Mucosa of rectum (tissue), 2 donors: ENCODE measurements around the gene RALY.

ENCODE experiments used
- H3K27ac ChIP-seq, 2 donors: one replicate each; pipeline ENCODE4 v1.7.0; 2013; ENCODE audit warnings: inconsistent platforms in 2 of 2, low read depth in 2 of 2, low read length in 2 of 2
- H3K27me3 ChIP-seq, 2 donors: one replicate each; pipeline ENCODE4 v1.7.0; 2013; ENCODE audit warnings: low read length in 2 of 2; ENCODE audit not compliant: control insufficient read depth in 2 of 2, insufficient read depth in 2 of 2
- H3K36me3 ChIP-seq, 2 donors: one replicate each; pipeline ENCODE4 v1.7.0; 2013; ENCODE audit warnings: low read length in 2 of 2; ENCODE audit not compliant: control insufficient read depth in 2 of 2, insufficient read depth in 2 of 2
- H3K4me1 ChIP-seq, 2 donors: one replicate each; pipeline ENCODE4 v1.7.0; 2013; ENCODE audit warnings: low read length in 2 of 2, mild to moderate bottlenecking in 1 of 2; ENCODE audit not compliant: control insufficient read depth in 2 of 2, insufficient read depth in 2 of 2
- H3K4me3 ChIP-seq, 2 donors: one replicate each; pipeline ENCODE4 v1.7.0; 2013; ENCODE audit warnings: low read length in 2 of 2
- H3K9ac ChIP-seq, 2 donors: one replicate each; pipeline ENCODE4 v1.7.0; 2013; ENCODE audit warnings: low read length in 2 of 2, low read depth in 1 of 2, mild to moderate bottlenecking in 1 of 2
- H3K9me3 ChIP-seq, 2 donors: one replicate each; pipeline ENCODE4 v1.7.0; 2013; ENCODE audit warnings: low read length in 2 of 2; ENCODE audit not compliant: control insufficient read depth in 2 of 2
- donor health status: healthy.
- donor health status: Normal muscosa, but diverticular disease.

Gene RALY

DNA sequence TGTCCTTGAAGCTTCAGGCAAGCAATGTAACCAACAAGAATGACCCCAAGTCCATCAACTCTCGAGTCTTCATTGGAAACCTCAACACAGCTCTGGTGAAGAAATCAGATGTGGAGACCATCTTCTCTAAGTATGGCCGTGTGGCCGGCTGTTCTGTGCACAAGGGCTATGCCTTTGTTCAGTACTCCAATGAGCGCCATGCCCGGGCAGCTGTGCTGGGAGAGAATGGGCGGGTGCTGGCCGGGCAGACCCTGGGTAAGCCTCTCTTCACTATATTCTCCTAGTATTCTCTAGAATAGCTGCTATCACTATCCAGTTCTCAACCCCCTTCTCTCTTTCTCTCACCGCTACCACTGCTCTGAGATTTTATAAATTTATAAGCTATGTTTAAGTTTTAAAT is 78.4 kb downstream of the RALY start:
- peaks cover 6 to 12% of the 10 kb centered on the region in 2 donors for H3K4me1 ChIP-seq
- H3K9me3 ChIP-seq, result no peaks in the 10 kb centered on the region
- no peak overlapping the region for H3K27ac ChIP-seq
- H3K9ac ChIP-seq, result no peak overlapping the region
- peaks cover 31 to 51% of the 10 kb centered on the region in 2 donors for H3K36me3 ChIP-seq
- no peaks in the 10 kb centered on the region for H3K27me3 ChIP-seq
- no peak overlapping the region for H3K4me3 ChIP-seq

DNA sequence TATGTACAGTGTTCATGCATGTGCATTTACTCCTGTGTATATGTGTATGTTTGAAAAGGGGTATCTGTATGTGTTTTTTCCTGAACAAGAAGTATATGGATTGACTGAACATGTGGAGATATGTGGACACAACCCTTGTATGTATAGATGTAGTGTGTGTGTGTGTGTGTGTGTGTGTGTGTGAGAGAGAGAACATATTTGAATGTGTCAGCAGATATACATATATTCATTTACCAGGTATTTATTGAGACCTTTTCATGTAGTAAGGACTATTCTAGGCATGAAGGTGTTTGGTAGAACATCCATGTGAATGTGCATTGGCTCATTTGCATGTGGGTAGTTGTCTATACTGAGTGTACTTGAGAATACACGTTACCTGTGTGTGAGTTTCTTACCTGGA is 79.1 kb downstream of the RALY start:
- Histone ChIP-seq H3K36me3 (peaks cover 32 to 58% of the 10 kb centered on the region in 2 donors), H3K9me3 (no peaks in the 10 kb centered on the region), H3K9ac (no peak overlapping the region), H3K27ac (no peak overlapping the region), H3K27me3 (no peaks in the 10 kb centered on the region), H3K4me3 (no peak overlapping the region), H3K4me1 (peaks cover 6 to 12% of the 10 kb centered on the region in 2 donors)

DNA sequence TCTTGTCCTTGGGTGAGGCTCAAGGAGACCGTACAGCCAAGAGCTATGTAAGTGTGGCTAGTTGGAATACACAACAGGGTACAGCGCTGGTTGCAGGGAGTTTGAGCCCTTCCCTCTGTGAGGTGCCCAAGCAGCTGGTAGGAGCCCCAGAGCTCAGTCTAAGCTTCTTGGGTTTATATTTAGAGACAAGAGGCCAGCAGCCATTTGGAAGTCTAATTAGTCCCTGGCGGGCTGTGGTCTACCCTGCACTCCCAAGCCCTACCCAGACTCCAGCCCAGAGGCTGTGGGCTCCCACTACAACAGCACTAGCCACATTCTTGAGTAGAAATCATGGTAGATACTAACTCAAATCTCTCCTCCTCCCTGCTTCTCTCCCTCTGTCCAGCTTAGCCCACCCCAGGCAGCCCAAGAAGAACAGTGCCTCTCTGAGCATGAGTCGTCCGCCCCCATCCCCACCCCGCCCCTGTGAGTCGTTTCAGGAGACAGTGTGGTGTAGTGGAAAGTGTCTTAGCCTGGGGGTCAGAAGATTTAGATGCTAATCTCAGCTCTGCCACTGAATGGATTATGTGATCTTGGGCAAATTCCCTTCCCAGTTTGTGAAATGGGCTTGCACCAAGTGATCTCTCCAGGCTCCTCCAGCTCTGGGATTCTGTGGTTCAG is 80.5 kb downstream of the RALY start:
- Histone ChIP-seq H3K27me3 (no peaks in the 10 kb centered on the region), H3K27ac (no peak overlapping the region), H3K4me3 (no peak overlapping the region), H3K36me3 (peaks cover 47 to 72% of the 10 kb centered on the region in 2 donors), H3K9ac (no peak overlapping the region), H3K9me3 (no peaks in the 10 kb centered on the region), H3K4me1 (peaks cover 4 to 5% of the 10 kb centered on the region in 2 donors)

DNA sequence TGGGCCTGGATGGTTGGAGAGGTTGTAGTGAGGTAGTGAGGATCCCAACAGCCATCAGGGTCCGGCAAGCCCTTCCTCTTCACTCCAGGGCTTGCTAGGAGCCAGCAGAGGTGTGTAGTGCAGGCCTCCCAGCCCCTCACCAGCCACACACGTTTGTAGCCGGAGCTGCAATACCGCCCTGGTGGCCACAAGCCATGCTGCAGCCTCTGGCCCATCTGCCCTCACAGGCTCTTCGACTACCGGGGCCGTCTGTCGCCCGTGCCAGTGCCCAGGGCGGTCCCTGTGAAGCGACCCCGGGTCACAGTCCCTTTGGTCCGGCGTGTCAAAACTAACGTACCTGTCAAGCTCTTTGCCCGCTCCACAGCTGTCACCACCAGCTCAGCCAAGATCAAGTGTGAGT is 81.9 kb downstream of the RALY start:
- H3K27me3 ChIP-seq, result no peaks in the 10 kb centered on the region
- H3K4me1 ChIP-seq, result no peaks in the 10 kb centered on the region
- no peaks in the 10 kb centered on the region for H3K9me3 ChIP-seq
- H3K27ac ChIP-seq, result no peak overlapping the region
- no peak overlapping the region for H3K9ac ChIP-seq
- no peak overlapping the region for H3K4me3 ChIP-seq
- peaks cover 53 to 86% of the 10 kb centered on the region in 2 donors for H3K36me3 ChIP-seq

DNA sequence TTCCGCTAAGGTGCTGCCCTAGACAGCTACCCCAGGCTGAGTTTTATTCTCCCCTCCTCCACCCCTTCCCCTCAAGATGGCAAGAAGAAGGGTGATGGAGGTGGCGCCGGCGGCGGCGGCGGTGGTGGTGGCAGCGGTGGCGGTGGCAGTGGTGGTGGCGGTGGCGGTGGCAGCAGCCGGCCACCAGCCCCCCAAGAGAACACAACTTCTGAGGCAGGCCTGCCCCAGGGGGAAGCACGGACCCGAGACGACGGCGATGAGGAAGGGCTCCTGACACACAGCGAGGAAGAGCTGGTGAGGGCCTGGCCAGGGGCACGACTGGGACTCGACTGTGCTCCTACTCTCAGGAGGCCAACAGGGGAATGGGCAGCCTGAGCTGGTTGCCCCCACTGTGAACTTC is 83.2 kb downstream of the RALY start:
- Histone ChIP-seq H3K9me3 (no peaks in the 10 kb centered on the region), H3K9ac (no peak overlapping the region), H3K4me1 (no peaks in the 10 kb centered on the region), H3K27ac (no peak overlapping the region), H3K4me3 (no peak overlapping the region), H3K27me3 (no peaks in the 10 kb centered on the region), H3K36me3 (peaks cover 56 to 96% of the 10 kb centered on the region in 2 donors)

DNA sequence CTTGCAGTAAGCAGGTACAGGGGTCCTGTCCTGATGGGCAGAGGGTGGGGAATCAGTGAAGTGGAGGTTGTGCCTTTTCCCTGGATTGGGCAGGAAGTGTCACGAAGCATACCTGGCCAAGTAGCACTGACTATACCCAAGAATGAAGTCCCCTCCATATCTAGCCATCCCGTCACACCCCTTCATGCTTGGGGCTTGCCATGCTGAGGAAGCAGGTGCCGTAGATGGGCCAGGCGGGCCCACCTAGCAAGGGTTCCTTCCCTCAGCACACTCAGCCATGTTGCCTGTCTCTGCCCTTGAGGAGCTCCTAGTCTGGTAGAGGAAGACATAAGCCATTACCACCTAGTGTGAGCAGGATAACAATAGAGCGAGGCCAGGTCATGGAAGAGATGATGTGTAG is 84.8 kb downstream of the RALY start:
- H3K27me3 ChIP-seq, result no peaks in the 10 kb centered on the region
- no peak overlapping the region for H3K9ac ChIP-seq
- no peaks in the 10 kb centered on the region for H3K9me3 ChIP-seq
- no peak overlapping the region for H3K4me3 ChIP-seq
- no peak overlapping the region for H3K27ac ChIP-seq
- no peaks in the 10 kb centered on the region for H3K4me1 ChIP-seq
- H3K36me3 ChIP-seq, result peaks cover 45 to 91% of the 10 kb centered on the region in 2 donors

DNA sequence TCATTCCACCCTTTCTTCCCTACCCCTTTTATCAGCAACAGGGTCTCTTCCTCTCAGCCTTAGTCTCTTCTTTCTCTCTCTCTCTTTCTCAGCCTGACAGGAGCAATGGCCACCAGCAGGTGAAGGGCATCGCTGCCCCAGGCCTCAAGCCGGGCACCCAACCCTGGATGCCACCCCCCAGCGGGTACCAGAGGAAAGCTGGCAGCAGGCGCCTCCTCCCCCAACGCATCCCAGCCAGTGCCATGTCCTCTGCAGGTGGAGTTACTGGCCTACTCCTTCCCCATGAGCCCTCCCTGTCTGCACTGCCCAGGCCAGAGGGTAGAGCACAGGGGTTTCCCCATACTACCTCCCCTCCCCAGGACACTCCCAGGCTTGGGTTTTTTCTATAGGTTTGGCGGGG is 86.1 kb downstream of the RALY start:
- Histone ChIP-seq H3K36me3 (peaks cover 44 to 88% of the 10 kb centered on the region in 2 donors), H3K27me3 (no peaks in the 10 kb centered on the region), H3K4me1 (no peaks in the 10 kb centered on the region), H3K27ac (no peak overlapping the region), H3K9me3 (no peaks in the 10 kb centered on the region), H3K9ac (no peak overlapping the region), H3K4me3 (no peak overlapping the region)

DNA sequence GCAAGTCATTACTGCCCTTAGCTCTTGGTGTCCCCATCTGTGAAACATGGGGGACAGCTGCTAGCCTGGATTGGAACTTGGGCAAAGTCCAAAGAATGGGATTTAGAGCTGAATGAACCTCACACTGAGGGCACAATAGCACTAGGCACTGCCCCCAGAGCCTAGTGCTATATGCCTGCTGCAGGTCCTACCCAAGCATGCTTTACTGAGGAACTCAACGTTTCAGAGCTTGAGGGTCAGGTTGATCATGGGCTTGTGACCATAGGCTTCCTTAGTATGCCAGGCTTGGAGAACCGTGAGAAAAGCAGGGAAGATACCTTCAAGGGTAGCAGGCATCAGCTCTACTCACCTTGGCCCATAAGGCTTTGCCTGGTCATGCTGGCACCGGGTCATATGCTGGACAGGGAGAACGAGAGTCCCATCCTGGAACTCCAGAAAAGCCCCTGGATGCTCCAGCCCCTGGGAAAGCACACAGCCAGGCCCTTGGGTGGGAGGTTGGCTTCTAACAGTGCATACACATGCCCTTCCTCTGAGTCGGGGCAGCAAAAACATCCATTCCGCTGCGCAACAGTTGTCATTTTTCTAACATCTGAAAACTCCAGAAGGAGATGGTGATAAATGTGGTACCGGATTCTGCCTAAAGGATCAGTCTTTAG is 88.6 kb downstream of the RALY start:
- Histone ChIP-seq H3K27me3 (no peaks in the 10 kb centered on the region), H3K9me3 (no peaks in the 10 kb centered on the region), H3K27ac (no peak overlapping the region), H3K4me1 (no peaks in the 10 kb centered on the region), H3K36me3 (peaks cover 37 to 76% of the 10 kb centered on the region in 2 donors), H3K4me3 (no peak overlapping the region), H3K9ac (no peak overlapping the region)

DNA sequence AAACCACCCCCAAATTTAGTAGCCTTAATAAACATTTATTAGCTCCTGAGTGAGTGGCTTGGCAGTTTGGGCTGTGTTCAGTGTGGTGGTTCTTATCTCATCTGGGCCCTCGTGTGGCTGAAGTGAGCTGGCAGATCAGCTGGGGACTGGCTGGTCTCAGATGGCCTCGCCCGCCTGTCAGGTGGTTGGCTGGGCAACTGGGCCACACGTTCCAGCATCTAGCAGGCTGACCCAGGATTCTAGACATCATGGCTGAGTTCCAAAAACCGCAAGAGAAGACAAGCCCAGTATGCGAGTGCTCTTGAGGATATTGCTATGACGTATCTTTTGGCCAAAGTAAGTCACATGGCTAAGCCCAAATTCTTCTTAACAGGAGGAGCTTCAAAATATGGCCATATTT is 89.4 kb downstream of the RALY start:
- no peak overlapping the region for H3K27ac ChIP-seq
- H3K36me3 ChIP-seq, result peaks cover 38 to 73% of the 10 kb centered on the region in 2 donors

DNA sequence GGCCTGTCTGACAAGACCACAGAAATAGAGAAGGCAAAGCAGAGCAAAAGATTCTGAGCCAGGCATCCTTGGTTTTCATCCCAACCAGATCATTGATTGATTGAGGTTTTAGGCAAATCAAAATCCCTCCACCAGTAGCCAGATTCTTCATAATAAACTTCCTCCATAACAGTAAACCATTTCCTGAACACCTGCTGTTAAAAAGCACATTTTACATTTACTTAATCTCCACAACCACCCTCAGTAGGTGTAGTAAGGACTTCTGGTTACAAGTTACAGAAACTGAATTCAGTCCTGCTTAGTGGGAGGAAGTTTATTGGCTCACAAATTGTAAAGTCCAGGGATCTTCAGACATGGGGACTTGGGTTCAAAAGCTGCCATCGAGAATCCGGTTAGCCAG is 90.1 kb downstream of the RALY start:
- Histone ChIP-seq H3K9me3 (no peaks in the 10 kb centered on the region), H3K27ac (no peak overlapping the region), H3K9ac (no peak overlapping the region), H3K36me3 (peaks cover 38 to 73% of the 10 kb centered on the region in 2 donors), H3K27me3 (no peaks in the 10 kb centered on the region), H3K4me1 (no peaks in the 10 kb centered on the region), H3K4me3 (no peak overlapping the region)

More for the DNA sequence above, 89.4 kb downstream of the RALY start:
- Histone ChIP-seq H3K4me3 (no peak overlapping the region), H3K9ac (no peak overlapping the region), H3K27me3 (no peaks in the 10 kb centered on the region), H3K4me1 (no peaks in the 10 kb centered on the region), H3K9me3 (no peaks in the 10 kb centered on the region)
